Activated naive CD8-positive, alpha-beta T cell treated with anti-CD3 and anti-CD28 coated beads, Interleukin-2, amount 50 U/mL, for 16 hours (primary cell): Measurements from ENCODE around the gene GPSM1.
"Not testable (repeated sequence)": the region's sequence is repeated elsewhere in the genome, so short reads cannot be mapped to it uniquely, and the experiment has no call there.

Experiments used
- DNase-seq: peaks from one replicate; pipeline ENCODE4 v3.0.0-alpha.2; 2020; ENCODE audit warnings: low read depth, low spot score

Gene GPSM1

GRCh38 chr9:136317695-136318094 is 9.6 kb upstream of the GPSM1 start:
- no peak for DNase-seq

GRCh38 chr9:136318111-136318775 is 9.1 kb upstream of the GPSM1 start:
- no peak for DNase-seq

GRCh38 chr9:136318776-136319241 is 8.5 kb upstream of the GPSM1 start:
- DNase-seq = no peak

GRCh38 chr9:136319244-136319643 is 8.1 kb upstream of the GPSM1 start:
- DNase-seq = not testable (repeated sequence)

GRCh38 chr9:136319955-136320354 is 7.4 kb upstream of the GPSM1 start:
- DNase-seq = not testable (repeated sequence)

- DNase-seq = not testable (repeated sequence)
These were observed 6.4 kb upstream of the GPSM1 start for GRCh38 chr9:136320972-136321371.

- DNase-seq = no peak
These were observed 5.8 kb upstream of the GPSM1 start for GRCh38 chr9:136321561-136321960.

- DNase-seq = no peak
These were observed 4.5 kb upstream of the GPSM1 start for GRCh38 chr9:136322756-136323330.

- no peak for DNase-seq
These were observed 4.0 kb upstream of the GPSM1 start for GRCh38 chr9:136323371-136323789.

- no peak for DNase-seq
These were observed 2.6 kb upstream of the GPSM1 start for GRCh38 chr9:136324501-136325300.

GRCh38 chr9:136325358-136325757 is 2.0 kb upstream of the GPSM1 start:
- no peak for DNase-seq

GRCh38 chr9:136326061-136326760 is 1.1 kb upstream of the GPSM1 start:
- DNase-seq = no peak

- DNase-seq = no peak
These were observed 507 bp upstream of the GPSM1 start for GRCh38 chr9:136326761-136327303.

- no peak for DNase-seq
These were observed 777 bp downstream of the GPSM1 start for GRCh38 chr9:136328011-136328621.

GRCh38 chr9:136328622-136329041 is 1.3 kb downstream of the GPSM1 start:
- no peak for DNase-seq

- DNase-seq = no peak
These were observed 1.9 kb downstream of the GPSM1 start for GRCh38 chr9:136329211-136329627.

GRCh38 chr9:136329636-136330405 is 2.5 kb downstream of the GPSM1 start:
- no peak for DNase-seq

- DNase-seq = no peak
These were observed 3.2 kb downstream of the GPSM1 start for GRCh38 chr9:136330406-136330990.

GRCh38 chr9:136331030-136331429 is 3.7 kb downstream of the GPSM1 start:
- DNase-seq = no peak
